Testis (tissue), 2 donors: ENCODE results near the gene KAT6B.
"Not testable (repeated sequence)": the region's sequence is repeated elsewhere in the genome, so short reads cannot be mapped to it uniquely, and the experiment has no call there.

Experiments
- POLR2A ChIP-seq: fragments of 450-650 bp; IDR thresholded peaks from one replicate; pipeline ENCODE4 v1.6.1; 2017; ENCODE audit warnings: antibody characterized with exemption, mild to moderate bottlenecking, moderate library complexity
- TF ChIP-seq, protein P1 (sequence below), 3 experiments: fragments of 450-650 bp in 2 of 3; fragments of 200-600 bp in 1 of 3; sonication (generic) in 1 of 3; IDR thresholded peaks; one replicate each; pipeline ENCODE4 v1.5.1; 2016 to 2019; ENCODE audit warnings: antibody characterized with exemption in 3 of 3, mild to moderate bottlenecking in 2 of 3, moderate library complexity in 1 of 3

- TF ChIP-seq, protein P1, sequence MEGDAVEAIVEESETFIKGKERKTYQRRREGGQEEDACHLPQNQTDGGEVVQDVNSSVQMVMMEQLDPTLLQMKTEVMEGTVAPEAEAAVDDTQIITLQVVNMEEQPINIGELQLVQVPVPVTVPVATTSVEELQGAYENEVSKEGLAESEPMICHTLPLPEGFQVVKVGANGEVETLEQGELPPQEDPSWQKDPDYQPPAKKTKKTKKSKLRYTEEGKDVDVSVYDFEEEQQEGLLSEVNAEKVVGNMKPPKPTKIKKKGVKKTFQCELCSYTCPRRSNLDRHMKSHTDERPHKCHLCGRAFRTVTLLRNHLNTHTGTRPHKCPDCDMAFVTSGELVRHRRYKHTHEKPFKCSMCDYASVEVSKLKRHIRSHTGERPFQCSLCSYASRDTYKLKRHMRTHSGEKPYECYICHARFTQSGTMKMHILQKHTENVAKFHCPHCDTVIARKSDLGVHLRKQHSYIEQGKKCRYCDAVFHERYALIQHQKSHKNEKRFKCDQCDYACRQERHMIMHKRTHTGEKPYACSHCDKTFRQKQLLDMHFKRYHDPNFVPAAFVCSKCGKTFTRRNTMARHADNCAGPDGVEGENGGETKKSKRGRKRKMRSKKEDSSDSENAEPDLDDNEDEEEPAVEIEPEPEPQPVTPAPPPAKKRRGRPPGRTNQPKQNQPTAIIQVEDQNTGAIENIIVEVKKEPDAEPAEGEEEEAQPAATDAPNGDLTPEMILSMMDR (IDR thresholded peaks at IDR 0.05) = not testable (repeated sequence)
- TF ChIP-seq POLR2A = not testable (repeated sequence)
Measured at GRCh38 chr10:74793240-74793639, 33.2 kb upstream of the KAT6B start.
